ENCODE data around the gene BTG2. TPM values are rescaled to one million over a fixed set of nuclear protein-coding genes. Genes with fewer than 3 reads are reported as not detected.

BTG2 gene
- total RNA-seq, 1 donor from 2014 or later: 448 TPM

GRCh38 chr1:203318229-203318517, 12.9 kb downstream of the BTG2 start:
- no peak for TF ChIP-seq CTCF (IDR thresholded peaks at IDR 0.05)
- Mint-ChIP-seq H3K9me3 (no peaks in the 10 kb centered on the region), H3K36me3 (ENCODE audit: low read depth) (peaks cover 15% of the 10 kb centered on the region), H3K27ac (peak overlapping the region; percentile 43), H3K4me1 (peaks cover 75% of the 10 kb centered on the region), H3K27me3 (no peaks in the 10 kb centered on the region), H3K4me3 (no peak overlapping the region)
- intact Hi-C loops (cut with micrococcal nuclease): no loop called here
- ChIA-PET CTCF (interaction anchor here (1.0 to 2.4 kb wide), 3 partner anchors 19 to 49 kb away, joined by 3 to 9 read pairs (median 4); no protein-coding TSS in a partner anchor), POLR2A (interaction anchor here (1.5 to 14.7 kb wide), 5 partner anchors 6 to 36 kb away, joined by 5 to 1942 read pairs (median 33); no protein-coding TSS in a partner anchor)
- DNase-seq (no peak), ATAC-seq (ENCODE audit: low read depth) (no peak)

- H3K9me3 Mint-ChIP-seq: no peaks in the 10 kb centered on the region
- ChIA-PET POLR2A (interaction anchor here (0.7 to 9.5 kb wide), 8 partner anchors 9 to 1993 kb away, joined by 3 to 1136 read pairs (median 6); partner anchors contain the start of gene BTG2), CTCF (interaction anchor here (0.7 to 9.4 kb wide), 14 partner anchors 12 to 162 kb away, joined by 3 to 168 read pairs (median 5); partner anchors contain the start of gene BTG2)
- H3K27ac Mint-ChIP-seq: peak overlapping the region; percentile 96
- peaks cover 90% of the 10 kb centered on the region for H3K4me1 Mint-ChIP-seq
- no peaks in the 10 kb centered on the region for H3K27me3 Mint-ChIP-seq
- peak; percentile 66 for ATAC-seq (ENCODE audit: low read depth)
- no peaks in the 10 kb centered on the region for H3K36me3 Mint-ChIP-seq (ENCODE audit: low read depth)
- H3K4me3 Mint-ChIP-seq: peak overlapping the region; percentile 72
- TF ChIP-seq CTCF (IDR thresholded peaks at IDR 0.05): no peak
- peak; percentile 53 for DNase-seq
- intact Hi-C loops (cut with micrococcal nuclease): loop anchor here (1.0 kb wide), 1 partner anchor 9 kb away; no protein-coding TSS in a partner anchor
Measured at GRCh38 chr1:203320591-203321272, 15.4 kb downstream of the BTG2 start.

DNA sequence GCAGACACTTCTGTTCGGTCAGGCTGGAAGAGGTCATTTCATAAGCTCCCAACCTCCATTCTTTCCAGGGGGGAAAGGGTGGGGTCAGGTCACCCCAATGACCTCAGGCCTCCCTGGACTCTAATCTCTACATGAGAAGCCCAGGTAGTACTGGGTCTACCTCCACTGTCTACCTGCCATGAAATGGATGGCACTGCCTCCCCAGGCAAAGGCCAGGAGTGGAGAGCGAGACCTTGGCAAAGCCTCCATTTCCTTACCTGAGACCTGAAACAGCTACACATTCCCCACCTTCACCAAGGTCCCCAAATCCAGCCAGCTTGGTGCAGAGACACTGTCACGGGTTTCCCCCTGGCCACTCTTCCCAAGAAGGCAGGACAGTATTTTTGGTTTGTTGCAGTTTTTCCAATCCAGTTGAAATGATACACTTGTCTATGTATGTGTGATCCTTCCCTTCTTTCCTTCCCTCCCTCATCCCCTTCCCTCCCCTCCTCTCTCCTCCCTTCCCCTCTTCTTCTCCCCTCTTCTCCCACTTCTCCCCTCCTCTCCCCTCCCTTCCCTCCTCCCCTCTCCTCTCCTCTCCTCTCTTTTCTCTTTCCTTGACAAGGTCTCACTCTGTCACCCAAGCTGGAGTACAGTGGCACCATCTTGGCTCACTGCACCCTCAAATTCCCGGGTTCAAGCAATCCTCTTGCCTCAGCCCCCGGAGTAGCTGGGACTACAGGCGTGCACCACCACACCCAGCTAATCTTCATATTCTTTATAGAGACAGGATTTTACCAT, 16.1 kb downstream of the BTG2 start:
- POLR2A ChIA-PET: interaction anchor here (0.7 to 9.5 kb wide), 8 partner anchors 10 to 1992 kb away, joined by 3 to 1136 read pairs (median 6); partner anchors contain the start of gene BTG2
- intact Hi-C loops (cut with micrococcal nuclease): no loop called here
- Mint-ChIP-seq H3K36me3 (ENCODE audit: low read depth) (no peaks in the 10 kb centered on the region), H3K4me3 (peak overlapping the region; percentile 72), H3K27ac (peak overlapping the region; percentile 96), H3K27me3 (no peaks in the 10 kb centered on the region), H3K4me1 (peaks cover 93% of the 10 kb centered on the region), H3K9me3 (no peaks in the 10 kb centered on the region)
- no peak for DNase-seq
- ATAC-seq (ENCODE audit: low read depth): no peak
- CTCF ChIA-PET: interaction anchor here (0.9 to 9.4 kb wide), 12 partner anchors 13 to 53 kb away, joined by 3 to 168 read pairs (median 5); partner anchors contain the start of gene BTG2
- no peak for TF ChIP-seq CTCF (IDR thresholded peaks at IDR 0.05)

DNA sequence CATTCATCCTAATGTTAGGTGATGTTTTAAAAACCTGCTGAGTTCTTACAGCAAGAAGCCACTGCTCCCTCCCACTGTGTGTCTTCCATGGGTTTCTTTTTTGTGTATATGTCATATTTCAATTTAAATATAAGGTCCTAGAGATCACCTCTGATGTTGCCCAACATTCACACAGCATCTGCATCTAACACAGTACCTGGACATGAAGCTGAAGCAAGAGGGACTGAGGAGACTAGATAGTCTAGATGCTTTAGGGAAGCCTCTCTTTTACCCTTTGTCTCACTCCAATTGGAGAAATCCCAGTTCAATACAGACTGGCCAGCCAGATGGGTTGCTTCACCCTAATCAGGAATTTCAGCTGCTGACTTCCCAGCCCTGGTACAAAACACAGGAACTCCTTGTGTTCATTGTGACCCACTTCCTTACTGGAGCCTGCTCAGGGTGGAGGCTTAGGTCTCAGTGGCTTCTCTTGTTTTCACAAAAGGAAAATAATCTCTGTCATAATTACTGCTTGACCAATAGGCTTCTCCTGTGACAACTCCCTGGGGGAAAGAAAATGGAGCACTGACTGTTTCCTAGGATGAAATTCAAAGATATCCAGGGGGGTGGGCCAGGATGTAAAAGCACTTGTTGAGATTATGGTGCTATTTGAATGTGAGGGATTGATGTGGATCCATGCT, 17.3 kb downstream of the BTG2 start:
- Mint-ChIP-seq H3K4me1 (peaks cover 94% of the 10 kb centered on the region), H3K27ac (peak overlapping the region; percentile 96), H3K4me3 (peak overlapping the region; percentile 35), H3K9me3 (no peaks in the 10 kb centered on the region), H3K27me3 (no peaks in the 10 kb centered on the region), H3K36me3 (ENCODE audit: low read depth) (no peaks in the 10 kb centered on the region)
- DNase-seq: no peak
- intact Hi-C loops (cut with micrococcal nuclease): no loop called here
- no peak for TF ChIP-seq CTCF (IDR thresholded peaks at IDR 0.05)
- CTCF ChIA-PET: interaction anchor here (5.6 to 9.4 kb wide), 2 partner anchors 14 to 34 kb away, joined by 50 to 168 read pairs; partner anchors contain the start of gene BTG2
- no peak for ATAC-seq (ENCODE audit: low read depth)
- POLR2A ChIA-PET: interaction anchor here (0.7 to 9.5 kb wide), 4 partner anchors 11 to 1200 kb away, joined by 4 to 1136 read pairs (median 528); partner anchors contain the start of gene BTG2

Measured in activated B cell treated with CpG ODN at 0.5 μM for 24 hours (primary cell).